Suprapubic skin (tissue), 4 donors: ENCODE results near the gene ROR2. TPM values are rescaled to one million over a fixed set of nuclear protein-coding genes. Genes with fewer than 3 reads are reported as not detected.

Experiments used
- DNase-seq, 2 donors: peaks; one replicate each; pipeline ENCODE4 v3.0.0-alpha.2; 2019; ENCODE audit warnings: low spot score in 2 of 2
- H3K27ac ChIP-seq: fragments of 200-600 bp; sonication (generic); one replicate; pipeline ENCODE4 v1.5.1; 2019
- H3K27me3 ChIP-seq: fragments of 200-600 bp; sonication (generic); one replicate; pipeline ENCODE4 v1.5.1; 2019
- H3K36me3 ChIP-seq: fragments of 200-600 bp; sonication (generic); one replicate; pipeline ENCODE4 v1.5.1; 2019
- H3K4me1 ChIP-seq: fragments of 200-600 bp; sonication (generic); one replicate; pipeline ENCODE4 v1.5.1; 2019
- H3K4me3 ChIP-seq: fragments of 200-600 bp; sonication (generic); one replicate; pipeline ENCODE4 v1.5.1; 2019; ENCODE audit warnings: mild to moderate bottlenecking
- H3K9me3 ChIP-seq: fragments of 200-600 bp; sonication (generic); one replicate; pipeline ENCODE4 v1.5.1; 2019
- EP300 ChIP-seq: sonication (generic); formaldehyde crosslinking; IDR thresholded peaks from one replicate; pipeline ENCODE4 v1.6.1; 2017; ENCODE audit warnings: antibody characterized with exemption
- POLR2A ChIP-seq, 2 donors: fragments of 450-650 bp; IDR thresholded peaks; one replicate each; pipeline ENCODE4 v1.6.1; 2017; ENCODE audit warnings: antibody characterized with exemption in 2 of 2, mild to moderate bottlenecking in 2 of 2, moderate library complexity in 2 of 2
- POLR2AphosphoS5 ChIP-seq, 3 donors: sonication (generic); formaldehyde crosslinking; IDR thresholded peaks; one replicate each; pipeline ENCODE4 v1.6.1; 2017; ENCODE audit warnings: antibody characterized with exemption in 3 of 3
- WGBS: methylation state at CpG from one replicate; pipeline ENCODE4 v1.1.5; 2018; 5-methylcytosine and 5-hydroxymethylcytosine counted together
- total RNA-seq, 4 donors: library from RNA; depleted of rRNA; stranded (reverse); fragments of >200 nt; gene quantifications; one replicate each; pipeline ENCODE4 v1.1.0, GENCODE V29; 2016
- TF ChIP-seq, protein P1 (sequence below), 2 donors: fragments of 200-600 bp in 1 of 2; fragments of 450-650 bp in 1 of 2; sonication (generic) in 1 of 2; IDR thresholded peaks; one replicate each; pipeline ENCODE4 v1.5.1; 2016 to 2019; ENCODE audit warnings: antibody characterized with exemption in 2 of 2, mild to moderate bottlenecking in 1 of 2, moderate library complexity in 1 of 2

The ROR2 gene
- total RNA-seq, 4 donors from 2014 or later, result 3.3 to 7.3 (median 5.0) TPM

DNA sequence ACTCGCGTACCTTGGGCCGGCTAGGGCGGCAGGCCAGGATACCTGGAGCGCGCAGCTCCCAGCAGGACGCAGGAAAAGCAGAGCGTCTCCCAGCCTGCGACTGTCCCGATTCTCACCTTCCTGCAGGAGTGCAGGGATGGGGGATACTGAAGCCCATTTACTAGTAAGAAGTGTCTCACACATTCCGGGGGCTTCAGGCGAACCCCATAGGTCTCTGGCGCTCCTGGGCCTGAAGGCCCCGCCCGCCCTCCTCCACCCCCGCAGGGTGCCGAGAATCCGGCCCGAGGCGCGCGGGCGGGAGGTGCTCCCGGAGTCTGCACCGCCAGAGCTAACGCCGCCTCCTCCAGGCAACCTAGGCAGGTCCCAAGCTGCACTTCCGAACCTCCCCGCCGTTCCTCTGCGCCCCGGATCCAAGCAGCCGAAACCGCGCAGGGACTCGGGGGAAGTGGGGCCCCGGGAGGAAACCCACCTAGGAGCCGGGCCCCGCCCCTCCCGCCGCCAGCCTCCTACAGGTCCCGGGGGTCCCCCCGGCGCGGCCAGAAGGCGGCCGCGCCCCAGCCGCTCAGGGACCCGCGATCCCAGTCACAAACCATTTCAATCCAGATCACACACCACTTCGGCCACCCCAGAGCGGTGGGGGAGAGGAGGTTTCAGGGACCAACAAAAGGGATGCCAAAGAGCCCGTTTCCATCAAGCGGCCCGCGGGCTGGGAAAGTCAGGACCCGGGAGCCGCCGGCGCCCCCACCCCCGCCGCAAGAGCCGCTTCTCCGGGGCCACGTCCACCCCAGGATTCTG is 1.2 kb downstream of the ROR2 start:
- under 1% methylated on average over 40 of the region's 66 CpGs for WGBS
- Histone ChIP-seq H3K27ac (peak overlapping the region; percentile 69), H3K27me3 (peaks cover 29% of the 10 kb centered on the region), H3K9me3 (no peaks in the 10 kb centered on the region), H3K36me3 (no peaks in the 10 kb centered on the region), H3K4me1 (peaks cover 36% of the 10 kb centered on the region), H3K4me3 (peak overlapping the region; percentile 65)
- TF ChIP-seq POLR2AphosphoS5 (IDR thresholded peaks at IDR 0.05), result no peak
- TF ChIP-seq, protein P1, sequence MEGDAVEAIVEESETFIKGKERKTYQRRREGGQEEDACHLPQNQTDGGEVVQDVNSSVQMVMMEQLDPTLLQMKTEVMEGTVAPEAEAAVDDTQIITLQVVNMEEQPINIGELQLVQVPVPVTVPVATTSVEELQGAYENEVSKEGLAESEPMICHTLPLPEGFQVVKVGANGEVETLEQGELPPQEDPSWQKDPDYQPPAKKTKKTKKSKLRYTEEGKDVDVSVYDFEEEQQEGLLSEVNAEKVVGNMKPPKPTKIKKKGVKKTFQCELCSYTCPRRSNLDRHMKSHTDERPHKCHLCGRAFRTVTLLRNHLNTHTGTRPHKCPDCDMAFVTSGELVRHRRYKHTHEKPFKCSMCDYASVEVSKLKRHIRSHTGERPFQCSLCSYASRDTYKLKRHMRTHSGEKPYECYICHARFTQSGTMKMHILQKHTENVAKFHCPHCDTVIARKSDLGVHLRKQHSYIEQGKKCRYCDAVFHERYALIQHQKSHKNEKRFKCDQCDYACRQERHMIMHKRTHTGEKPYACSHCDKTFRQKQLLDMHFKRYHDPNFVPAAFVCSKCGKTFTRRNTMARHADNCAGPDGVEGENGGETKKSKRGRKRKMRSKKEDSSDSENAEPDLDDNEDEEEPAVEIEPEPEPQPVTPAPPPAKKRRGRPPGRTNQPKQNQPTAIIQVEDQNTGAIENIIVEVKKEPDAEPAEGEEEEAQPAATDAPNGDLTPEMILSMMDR (IDR thresholded peaks at IDR 0.05), result peak; percentile 10 to 43
- TF ChIP-seq EP300, result no peak
- peak; percentile 79 to 87 for DNase-seq

DNA sequence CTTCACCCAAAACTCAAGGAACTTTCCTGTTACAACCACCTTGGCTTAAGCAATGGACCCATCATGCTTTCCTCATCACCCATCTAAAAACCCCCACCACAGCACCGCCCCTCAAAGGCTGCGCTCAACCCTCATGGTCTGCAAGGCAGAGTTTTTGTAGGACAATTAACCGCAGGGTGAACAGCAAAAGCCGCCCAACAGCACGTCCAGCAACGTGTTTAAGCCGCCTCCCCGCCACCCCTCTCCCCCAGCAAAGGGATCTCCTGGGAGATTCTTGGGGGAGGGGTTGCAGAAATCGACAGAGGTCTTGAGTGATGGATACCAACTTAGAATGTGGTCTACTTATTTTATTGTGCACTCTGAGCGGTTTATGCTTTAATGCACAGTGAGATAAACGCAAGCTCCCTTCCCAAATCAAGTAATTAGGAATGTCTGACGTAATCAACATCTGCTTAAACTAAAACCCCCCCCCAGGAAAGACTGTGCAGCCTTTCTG is 1.9 kb downstream of the ROR2 start:
- WGBS, result 38% methylated on average over 12 of the region's 12 CpGs
- Histone ChIP-seq H3K27me3 (peaks cover 29% of the 10 kb centered on the region), H3K4me1 (peaks cover 36% of the 10 kb centered on the region), H3K36me3 (no peaks in the 10 kb centered on the region), H3K27ac (no peak overlapping the region), H3K9me3 (no peaks in the 10 kb centered on the region), H3K4me3 (peak overlapping the region; percentile 65)
- no peak for TF ChIP-seq EP300
- TF ChIP-seq, protein P1 (IDR thresholded peaks at IDR 0.05), result no peak
- TF ChIP-seq POLR2AphosphoS5 (IDR thresholded peaks at IDR 0.05), result no peak
- TF ChIP-seq POLR2A (IDR thresholded peaks at IDR 0.05), result no peak
- DNase-seq, result no peak

DNA sequence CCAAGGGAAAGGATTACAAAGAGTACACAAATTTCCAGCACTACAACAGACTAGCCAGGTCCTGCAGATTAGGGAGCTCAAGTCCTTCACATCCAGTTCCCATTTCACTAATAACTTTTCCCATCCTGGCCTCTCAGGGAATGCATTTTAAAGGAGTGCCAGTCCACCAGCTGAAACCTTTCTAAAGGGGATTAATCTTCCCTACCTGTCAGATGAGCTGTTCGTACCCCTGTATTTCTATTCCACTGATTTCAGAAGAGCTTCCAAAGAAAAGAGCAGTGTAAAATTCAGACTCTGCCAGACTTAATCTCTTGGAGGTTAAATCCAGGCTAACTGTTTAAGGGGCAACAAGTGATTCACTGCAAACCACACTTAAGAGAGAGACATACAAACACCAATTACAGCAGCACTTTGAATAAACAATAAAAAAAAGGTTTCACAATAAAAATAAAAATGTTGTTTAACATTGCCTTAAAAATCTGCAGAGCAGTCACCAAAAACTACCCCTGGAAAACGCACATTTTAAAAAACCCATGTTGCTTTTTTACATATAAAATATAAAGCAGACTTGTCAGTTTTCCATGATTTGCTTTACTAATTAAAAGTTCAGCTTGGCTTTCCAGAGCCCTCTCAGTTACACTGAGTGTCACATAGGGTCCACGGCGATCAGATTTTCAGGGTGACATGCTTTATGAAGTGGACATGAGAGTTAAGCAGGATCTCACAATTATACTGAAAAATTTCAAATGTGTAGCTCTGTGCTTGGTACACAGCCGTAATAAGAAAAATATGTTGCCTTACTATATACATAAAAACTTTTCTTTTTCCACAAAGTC is 3.2 kb downstream of the ROR2 start:
- TF ChIP-seq POLR2A (IDR thresholded peaks at IDR 0.05) (no peak), POLR2AphosphoS5 (IDR thresholded peaks at IDR 0.05) (no peak), EP300 (no peak)
- TF ChIP-seq, protein P1 (IDR thresholded peaks at IDR 0.05), result no peak
- no peak overlapping the region for H3K4me3 ChIP-seq
- 84% methylated on average over 5 of the region's 5 CpGs for WGBS
- DNase-seq, result no peak
- peaks cover 36% of the 10 kb centered on the region for H3K4me1 ChIP-seq
- H3K27ac ChIP-seq, result no peak overlapping the region
- H3K9me3 ChIP-seq, result no peaks in the 10 kb centered on the region
- peaks cover 29% of the 10 kb centered on the region for H3K27me3 ChIP-seq
- H3K36me3 ChIP-seq, result no peaks in the 10 kb centered on the region

DNA sequence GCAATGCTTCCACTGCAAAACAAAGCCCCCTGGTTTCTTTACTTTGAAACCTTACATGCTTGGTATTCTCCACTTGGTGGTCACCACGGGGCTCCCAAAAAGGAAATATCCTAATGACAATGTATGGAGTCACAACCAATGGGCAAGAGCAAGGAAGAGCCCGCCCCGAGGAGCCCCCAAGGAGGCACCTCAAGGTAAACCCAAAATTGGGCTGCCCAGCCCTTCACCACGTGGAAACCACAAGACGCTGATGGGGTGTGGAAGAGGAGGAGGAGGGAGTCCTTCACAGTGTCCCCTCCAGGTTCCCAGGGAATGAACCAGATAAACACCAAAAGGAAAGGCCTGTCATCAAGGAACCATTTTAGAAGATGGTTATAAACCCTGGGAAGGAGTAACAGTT is 3.8 kb downstream of the ROR2 start:
- Histone ChIP-seq H3K4me1 (peaks cover 36% of the 10 kb centered on the region), H3K9me3 (no peaks in the 10 kb centered on the region), H3K27ac (no peak overlapping the region), H3K27me3 (peaks cover 26% of the 10 kb centered on the region), H3K36me3 (no peaks in the 10 kb centered on the region), H3K4me3 (no peak overlapping the region)
- no peak for DNase-seq
- TF ChIP-seq, protein P1 (IDR thresholded peaks at IDR 0.05), result no peak
- TF ChIP-seq POLR2A (IDR thresholded peaks at IDR 0.05) (no peak), POLR2AphosphoS5 (IDR thresholded peaks at IDR 0.05) (no peak)
- WGBS, result 66% methylated on average over 5 of the region's 5 CpGs
